RKO (cell line): ENCODE results near the gene PFDN5.
"Not testable (repeated sequence)": the region's sequence is repeated elsewhere in the genome, so short reads cannot be mapped to it uniquely, and the experiment has no call there.

Experiments used
- DNase-seq: peaks from one replicate; pipeline ENCODE4 v3.0.0-alpha.2; 2016; ENCODE audit warnings: low spot score

Gene PFDN5

GRCh38 chr12:53287741-53288216 is 7.6 kb upstream of the PFDN5 start:
- peak; percentile 41 for DNase-seq

- DNase-seq: no peak
These were observed 7.0 kb upstream of the PFDN5 start for GRCh38 chr12:53288322-53288721.

GRCh38 chr12:53289891-53290290 is 5.5 kb upstream of the PFDN5 start:
- peak; percentile 88 for DNase-seq

- no peak for DNase-seq
These were observed 4.7 kb upstream of the PFDN5 start for GRCh38 chr12:53290661-53291060.

GRCh38 chr12:53292426-53292825 is 2.9 kb upstream of the PFDN5 start:
- no peak for DNase-seq

- DNase-seq: no peak
These were observed 513 bp downstream of the PFDN5 start for GRCh38 chr12:53295891-53296219.

GRCh38 chr12:53297106-53297505 is 1.8 kb downstream of the PFDN5 start:
- DNase-seq: not testable (repeated sequence)

GRCh38 chr12:53298164-53298563 is 2.8 kb downstream of the PFDN5 start:
- peak; percentile 39 for DNase-seq

- DNase-seq: peak; percentile 87
These were observed 3.7 kb downstream of the PFDN5 start for GRCh38 chr12:53299101-53299453.

GRCh38 chr12:53299454-53300180 is 4.3 kb downstream of the PFDN5 start, which contains the start of gene MYG1:
MYG1 (plus strand) TSS chr12:53299695; CDS start chr12:53299738, 43 bp downstream.
- DNase-seq: peak; percentile 96

- DNase-seq: peak; percentile 71
These were observed 4.8 kb downstream of the PFDN5 start for GRCh38 chr12:53300187-53300586.

- no peak for DNase-seq
These were observed 7.6 kb downstream of the PFDN5 start for GRCh38 chr12:53302903-53303302.

- no peak for DNase-seq
These were observed 11.5 kb downstream of the PFDN5 start for GRCh38 chr12:53306826-53307225.

- no peak for DNase-seq
These were observed 12.9 kb downstream of the PFDN5 start for GRCh38 chr12:53308276-53308675.

GRCh38 chr12:53313996-53314395 is 18.7 kb downstream of the PFDN5 start:
- DNase-seq: no peak

GRCh38 chr12:53320352-53321195 is 25.2 kb downstream of the PFDN5 start:
- DNase-seq: peak; percentile 64

- DNase-seq: no peak
These were observed 28.9 kb downstream of the PFDN5 start for GRCh38 chr12:53324113-53324778.

- DNase-seq: peak; percentile 94
These were observed 29.6 kb downstream of the PFDN5 start for GRCh38 chr12:53324779-53325510.

GRCh38 chr12:53325511-53326061 is 30.2 kb downstream of the PFDN5 start:
- DNase-seq: no peak

GRCh38 chr12:53326460-53327185 is 31.3 kb downstream of the PFDN5 start:
- DNase-seq: no peak

- DNase-seq: no peak
These were observed 32.2 kb downstream of the PFDN5 start for GRCh38 chr12:53327435-53328042.
